Tibial nerve (tissue), 3 donors: ENCODE data around the gene MDM1.

Experiments
- POLR2A ChIP-seq, 2 donors: fragments of 450-650 bp; IDR thresholded peaks; one replicate each; pipeline ENCODE4 v1.6.1; 2017; ENCODE audit warnings: antibody characterized with exemption in 2 of 2, mild to moderate bottlenecking in 2 of 2, moderate library complexity in 2 of 2
- TF ChIP-seq, protein P1 (sequence below), 5 experiments: fragments of 200-600 bp in 3 of 5; fragments of 450-650 bp in 2 of 5; sonication (generic) in 3 of 5; IDR thresholded peaks; one replicate each; pipeline ENCODE4 v1.5.1; 2016 to 2019; ENCODE audit warnings: antibody characterized with exemption in 5 of 5, mild to moderate bottlenecking in 3 of 5, moderate library complexity in 2 of 5

DNA sequence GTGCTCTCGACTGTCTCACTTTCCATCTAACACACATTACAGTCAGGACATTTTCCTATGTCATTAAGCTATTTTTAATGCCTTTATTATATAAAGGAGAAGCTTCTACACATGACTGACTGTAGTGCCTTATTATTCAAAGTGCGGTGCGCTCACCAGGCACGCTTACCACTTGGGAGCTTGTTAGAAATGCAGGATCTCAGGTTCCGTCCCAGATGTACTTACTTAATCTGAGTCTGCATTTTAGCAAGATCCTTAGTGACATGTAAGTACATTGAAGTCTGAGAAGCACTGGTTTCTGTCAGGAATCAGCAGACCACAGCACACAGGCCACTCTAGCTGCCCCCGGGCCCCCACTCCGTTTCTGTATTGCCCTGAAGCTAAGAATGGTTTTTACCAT lies 44.7 kb upstream of the MDM1 start:
- no peak for TF ChIP-seq POLR2A (IDR thresholded peaks at IDR 0.05)
- TF ChIP-seq, protein P1, sequence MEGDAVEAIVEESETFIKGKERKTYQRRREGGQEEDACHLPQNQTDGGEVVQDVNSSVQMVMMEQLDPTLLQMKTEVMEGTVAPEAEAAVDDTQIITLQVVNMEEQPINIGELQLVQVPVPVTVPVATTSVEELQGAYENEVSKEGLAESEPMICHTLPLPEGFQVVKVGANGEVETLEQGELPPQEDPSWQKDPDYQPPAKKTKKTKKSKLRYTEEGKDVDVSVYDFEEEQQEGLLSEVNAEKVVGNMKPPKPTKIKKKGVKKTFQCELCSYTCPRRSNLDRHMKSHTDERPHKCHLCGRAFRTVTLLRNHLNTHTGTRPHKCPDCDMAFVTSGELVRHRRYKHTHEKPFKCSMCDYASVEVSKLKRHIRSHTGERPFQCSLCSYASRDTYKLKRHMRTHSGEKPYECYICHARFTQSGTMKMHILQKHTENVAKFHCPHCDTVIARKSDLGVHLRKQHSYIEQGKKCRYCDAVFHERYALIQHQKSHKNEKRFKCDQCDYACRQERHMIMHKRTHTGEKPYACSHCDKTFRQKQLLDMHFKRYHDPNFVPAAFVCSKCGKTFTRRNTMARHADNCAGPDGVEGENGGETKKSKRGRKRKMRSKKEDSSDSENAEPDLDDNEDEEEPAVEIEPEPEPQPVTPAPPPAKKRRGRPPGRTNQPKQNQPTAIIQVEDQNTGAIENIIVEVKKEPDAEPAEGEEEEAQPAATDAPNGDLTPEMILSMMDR (IDR thresholded peaks at IDR 0.05), result no peak
